Adrenal gland (tissue), 12 donors: ENCODE measurements around the gene NUAK1. TPM values are rescaled to one million over a fixed set of nuclear protein-coding genes. Genes with fewer than 3 reads are reported as not detected.

Experiments
- DNase-seq, 7 donors: peaks; one replicate each; pipeline ENCODE4 v3.0.0-alpha.2; 2019 to 2020
- H3K27ac ChIP-seq, 5 donors: fragments of 200-600 bp; sonication (generic) in 4 of 5; 1 replicate in 3 of 5; 2 replicates in 2 of 5; pipeline versions ENCODE4 v1.5.1 to v1.8.0; 2016 to 2020; ENCODE audit warnings: mild to moderate bottlenecking in 1 of 5
- H3K27me3 ChIP-seq: fragments of 200-600 bp; 2 replicates; pipeline ENCODE4 v1.8.0; 2021
- H3K36me3 ChIP-seq, 2 donors: fragments of 200-600 bp; replicated peaks in 1 of 2; 1 replicate in 1 of 2; 2 replicates in 1 of 2; pipeline versions ENCODE4 v1.5.1 to v1.8.0; 2018 to 2022
- H3K4me1 ChIP-seq, 2 donors: fragments of 200-600 bp; replicated peaks in 1 of 2; 1 replicate in 1 of 2; 2 replicates in 1 of 2; pipeline versions ENCODE4 v1.5.1 to v1.8.0; 2018 to 2021
- H3K4me3 ChIP-seq, 4 donors: fragments of 200-600 bp; sonication (generic) in 3 of 4; one replicate each; pipeline ENCODE4 v1.5.1; 2016 to 2018
- H3K9me3 ChIP-seq, 3 donors: fragments of 200-600 bp; sonication (generic) in 1 of 3; replicated peaks in 1 of 3; 1 replicate in 2 of 3; 2 replicates in 1 of 3; pipeline versions ENCODE4 v1.5.1 to v1.8.0; 2016 to 2021
- CTCF ChIP-seq, 6 experiments: fragments of 450-650 bp in 4 of 6; fragments of 200-600 bp in 2 of 6; sonication (generic) in 1 of 6; IDR thresholded peaks; 1 replicate in 5 of 6; 2 replicates in 1 of 6; pipeline versions ENCODE4 v1.5.1 to v1.8.0; 2016 to 2021; ENCODE audit warnings: antibody characterized with exemption in 6 of 6, mild to moderate bottlenecking in 2 of 6, moderate library complexity in 1 of 6
- POLR2A ChIP-seq, 2 donors: fragments of 450-650 bp; IDR thresholded peaks; one replicate each; pipeline ENCODE4 v1.6.1; 2017; ENCODE audit warnings: antibody characterized with exemption in 2 of 2, mild to moderate bottlenecking in 2 of 2, moderate library complexity in 1 of 2
- WGBS, 4 donors: extraction: QIAGEN DNeasy Blood & Tissue Kit in 2 of 4; methylation state at CpG; one replicate each; pipeline versions ENCODE4 v1.1.5 to v1.1.7; 2013 to 2017; 5-methylcytosine and 5-hydroxymethylcytosine counted together
- intact Hi-C, 2 donors: fragments of 100-400 bp; cut with DNase I; formaldehyde crosslinking; loops; one replicate each; pipeline versions ENCODE4 v1.14.1 to v1.15.0; 2022 to 2023
- polyA plus RNA-seq, 3 donors: library from polyadenylated mRNA; stranded (reverse); fragments of 200-250 nt in 2 of 3; fragments of 350-450 nt in 1 of 3; fragmentation: Illumina TruSeq in 1 of 3; extraction: RNeasy Lipid Tissue Mini Kit (QIAGEN cat#74804) in 1 of 3; gene quantifications; one replicate each; pipeline ENCODE4 v1.2.3, GENCODE V29; 2013 to 2014
- total RNA-seq, 9 donors: library from RNA; depleted of rRNA in 4 of 9; stranded (reverse); fragments of >200 nt in 4 of 9; fragments of 120-200 nt in 1 of 9; fragmentation: NEBNext Ultra II Directional in 1 of 9; extraction: Animal tissue kit (Norgen Biotek cat#: 25700) in 1 of 9; gene quantifications; one replicate each; pipeline versions ENCODE4 v1.1.0 to v1.2.4, GENCODE V29; 2013 to 2023
- donor health status: healthy with polysubstance abuse.
- donor health status: Bipolar disorder and iron deficiency.
- donor health status: DM: yes; HTN: yes; CAD: no.
- donor health status: DM: no; HTN: no; CAD: no.
- donor health status: DM: no; HTN: no; CAD: no.
- donor health status: DM: yes; HTN: yes; CAD: no.

Gene NUAK1
- total and polyA plus RNA-seq, 12 donors = 2.4 to 15.1 (median 8.4) TPM

GRCh38 chr12:106088811-106089485 is 49.8 kb downstream of the NUAK1 start:
- no peak for DNase-seq
- Histone ChIP-seq H3K4me3 (no peak overlapping the region), H3K4me1 (peaks cover 9 to 18% of the 10 kb centered on the region in 2 donors), H3K27ac (peak overlapping the region in 1 of 5 donors; percentile 47), H3K36me3 (no peaks in the 10 kb centered on the region), H3K9me3 (no peaks in the 10 kb centered on the region), H3K27me3 (no peaks in the 10 kb centered on the region)
- WGBS, 4 donors = 74 to 85% (median 79%) methylated on average over 9 of the region's 9 CpGs
- TF ChIP-seq POLR2A (IDR thresholded peaks at IDR 0.05) (no peak), CTCF (IDR thresholded peaks at IDR 0.05) (no peak)
- intact Hi-C loops = no loop called here

GRCh38 chr12:106088246-106088808 is 50.4 kb downstream of the NUAK1 start:
- H3K36me3 ChIP-seq = no peaks in the 10 kb centered on the region
- TF ChIP-seq CTCF (IDR thresholded peaks at IDR 0.05) (no peak), POLR2A (IDR thresholded peaks at IDR 0.05) (no peak)
- H3K27ac ChIP-seq = peak overlapping the region in 1 of 5 donors; percentile 24
- H3K9me3 ChIP-seq = no peaks in the 10 kb centered on the region
- intact Hi-C loops = no loop called here
- no peak overlapping the region for H3K4me3 ChIP-seq
- H3K4me1 ChIP-seq = peaks cover 9 to 18% of the 10 kb centered on the region in 2 donors
- no peaks in the 10 kb centered on the region for H3K27me3 ChIP-seq
- 79 to 90% (median 85%) methylated on average over 4 of the region's 4 CpGs for WGBS, 4 donors
- DNase-seq = no peak

- intact Hi-C loops = no loop called here
- no peaks in the 10 kb centered on the region for H3K27me3 ChIP-seq
- no peak overlapping the region for H3K27ac ChIP-seq
- H3K4me1 ChIP-seq = peaks cover 9 to 15% of the 10 kb centered on the region in 2 donors
- no peak for TF ChIP-seq CTCF (IDR thresholded peaks at IDR 0.05)
- no peak for TF ChIP-seq POLR2A (IDR thresholded peaks at IDR 0.05)
- WGBS, 4 donors = 93 to 97% (median 96%) methylated on average over 19 of the region's 19 CpGs
- no peaks in the 10 kb centered on the region for H3K36me3 ChIP-seq
- H3K4me3 ChIP-seq = no peak overlapping the region
- no peak for DNase-seq
- H3K9me3 ChIP-seq = no peaks in the 10 kb centered on the region
Observed at GRCh38 chr12:106086696-106087095, 52.1 kb downstream of the NUAK1 start.

GRCh38 chr12:106085213-106085612 is 53.5 kb downstream of the NUAK1 start:
- TF ChIP-seq POLR2A (IDR thresholded peaks at IDR 0.05) (no peak), CTCF (IDR thresholded peaks at IDR 0.05) (no peak)
- Histone ChIP-seq H3K27ac (no peak overlapping the region), H3K4me3 (no peak overlapping the region), H3K4me1 (peaks cover 0 to under 1% of the 10 kb centered on the region in 2 donors), H3K36me3 (no peaks in the 10 kb centered on the region), H3K9me3 (no peaks in the 10 kb centered on the region), H3K27me3 (no peaks in the 10 kb centered on the region)
- 80 to 91% (median 86%) methylated on average over 2 of the region's 2 CpGs for WGBS, 4 donors
- no peak for DNase-seq
- intact Hi-C loops = no loop called here
